Neuronal stem cell (in vitro differentiated cells): ENCODE data around the gene CNST.

Experiments
- DNase-seq: peaks from one replicate; pipeline ENCODE4 v3.0.0-alpha.2; 2013; ENCODE audit warnings: low spot score
- H2AFZ ChIP-seq: one replicate; pipeline ENCODE4 v1.6.1; 2013; ENCODE audit warnings: mild to moderate bottlenecking, low read length, inconsistent platforms
- H2AK5ac ChIP-seq: 2 replicates; pipeline ENCODE4 v1.6.1; 2013; ENCODE audit warnings: low read depth, mild to moderate bottlenecking, inconsistent platforms, low read length, moderate library complexity, mixed read lengths
- H2BK120ac ChIP-seq: 2 replicates; pipeline ENCODE4 v1.6.1; 2013; ENCODE audit warnings: low read depth, mild to moderate bottlenecking, inconsistent platforms, low read length, moderate library complexity, mixed read lengths
- H2BK12ac ChIP-seq: one replicate; pipeline ENCODE4 v1.6.1; 2013; ENCODE audit warnings: low read length, inconsistent platforms
- H2BK15ac ChIP-seq: 2 replicates; pipeline ENCODE4 v1.6.1; 2013; ENCODE audit warnings: mild to moderate bottlenecking, low read length, inconsistent platforms, mixed read lengths
- H2BK5ac ChIP-seq: one replicate; pipeline ENCODE4 v1.6.1; 2013; ENCODE audit warnings: inconsistent platforms, mild to moderate bottlenecking, low read length, moderate library complexity
- H3K14ac ChIP-seq: one replicate; pipeline ENCODE4 v1.6.1; 2013; ENCODE audit warnings: low read length, inconsistent platforms
- H3K18ac ChIP-seq: 2 replicates; pipeline ENCODE4 v1.6.1; 2013; ENCODE audit warnings: low read length, inconsistent platforms
- H3K23ac ChIP-seq: 2 replicates; pipeline ENCODE4 v1.6.1; 2013; ENCODE audit warnings: low read depth, mild to moderate bottlenecking, mixed read lengths, low read length, inconsistent platforms; ENCODE audit not compliant: poor library complexity
- H3K27ac ChIP-seq: replicated peaks from 3 replicates; pipeline ENCODE4 v1.5.1; 2013; ENCODE audit warnings: low read length, inconsistent platforms
- H3K27me3 ChIP-seq, 3 experiments: 2 replicates each; pipeline ENCODE4 v1.6.1; 2013; ENCODE audit warnings: low read length in 3 of 3, mild to moderate bottlenecking in 2 of 3, inconsistent platforms in 1 of 3, low read depth in 1 of 3, mixed read lengths in 1 of 3, moderate library complexity in 1 of 3; ENCODE audit not compliant: control insufficient read depth in 3 of 3, insufficient read depth in 3 of 3
- H3K36me3 ChIP-seq, 2 donors: replicated peaks in 1 of 2; 2 replicates each; pipeline ENCODE4 v1.6.1; 2013; ENCODE audit warnings: low read length in 2 of 2; ENCODE audit not compliant: control insufficient read depth in 2 of 2, insufficient read depth in 2 of 2
- H3K4ac ChIP-seq: 2 replicates; pipeline ENCODE4 v1.6.1; 2013; ENCODE audit warnings: inconsistent platforms, mild to moderate bottlenecking, low read length, moderate library complexity
- H3K4me1 ChIP-seq, 2 donors: 1 replicate in 1 of 2; 2 replicates in 1 of 2; pipeline ENCODE4 v1.6.1; 2013; ENCODE audit warnings: low read length in 2 of 2, low read depth in 1 of 2; ENCODE audit not compliant: control insufficient read depth in 2 of 2, insufficient read depth in 1 of 2
- H3K4me2 ChIP-seq: one replicate; pipeline ENCODE4 v1.6.1; 2013; ENCODE audit warnings: mild to moderate bottlenecking, low read length, inconsistent platforms; ENCODE audit not compliant: insufficient read depth, poor library complexity, severe bottlenecking
- H3K4me3 ChIP-seq, 2 donors: 2 replicates each; pipeline ENCODE4 v1.5.1; 2013; ENCODE audit warnings: low read length in 2 of 2, mild to moderate bottlenecking in 2 of 2, inconsistent platforms in 1 of 2, moderate library complexity in 1 of 2
- H3K79me1 ChIP-seq: one replicate; pipeline ENCODE4 v1.6.1; 2013; ENCODE audit warnings: low read depth, mild to moderate bottlenecking, inconsistent platforms, low read length, moderate library complexity
- H3K9ac ChIP-seq: one replicate; pipeline ENCODE4 v1.6.1; 2013; ENCODE audit warnings: mild to moderate bottlenecking, low read depth, low read length, inconsistent platforms; ENCODE audit not compliant: poor library complexity
- H3K9me3 ChIP-seq, 2 donors: replicated peaks in 1 of 2; 2 replicates each; pipeline versions ENCODE3 to v1.6.1; 2013; ENCODE audit warnings: low read length in 2 of 2, mild to moderate bottlenecking in 2 of 2, inconsistent platforms in 1 of 2, low read depth in 1 of 2, mixed read lengths in 1 of 2, moderate library complexity in 1 of 2; ENCODE audit not compliant: control insufficient read depth in 2 of 2, insufficient read depth in 1 of 2
- H4K8ac ChIP-seq: one replicate; pipeline ENCODE4 v1.6.1; 2013; ENCODE audit warnings: low read depth, mild to moderate bottlenecking, inconsistent platforms, low read length, moderate library complexity
- H4K91ac ChIP-seq: one replicate; pipeline ENCODE4 v1.6.1; 2013; ENCODE audit warnings: low read length, low read depth, mild to moderate bottlenecking, inconsistent platforms; ENCODE audit not compliant: poor library complexity
- WGBS, 2 donors: extraction: QIAGEN DNeasy Blood & Tissue Kit; methylation state at CpG; one replicate each; pipeline ENCODE4 v1.1.7; 2013; ENCODE audit warnings: missing lambda C conversion rate in 2 of 2, mixed read lengths in 1 of 2; ENCODE audit not compliant: insufficient read length in 2 of 2, insufficient replicate concordance in 1 of 2; ENCODE audit errors: extremely low coverage in 2 of 2; 5-methylcytosine and 5-hydroxymethylcytosine counted together

The CNST gene

DNA sequence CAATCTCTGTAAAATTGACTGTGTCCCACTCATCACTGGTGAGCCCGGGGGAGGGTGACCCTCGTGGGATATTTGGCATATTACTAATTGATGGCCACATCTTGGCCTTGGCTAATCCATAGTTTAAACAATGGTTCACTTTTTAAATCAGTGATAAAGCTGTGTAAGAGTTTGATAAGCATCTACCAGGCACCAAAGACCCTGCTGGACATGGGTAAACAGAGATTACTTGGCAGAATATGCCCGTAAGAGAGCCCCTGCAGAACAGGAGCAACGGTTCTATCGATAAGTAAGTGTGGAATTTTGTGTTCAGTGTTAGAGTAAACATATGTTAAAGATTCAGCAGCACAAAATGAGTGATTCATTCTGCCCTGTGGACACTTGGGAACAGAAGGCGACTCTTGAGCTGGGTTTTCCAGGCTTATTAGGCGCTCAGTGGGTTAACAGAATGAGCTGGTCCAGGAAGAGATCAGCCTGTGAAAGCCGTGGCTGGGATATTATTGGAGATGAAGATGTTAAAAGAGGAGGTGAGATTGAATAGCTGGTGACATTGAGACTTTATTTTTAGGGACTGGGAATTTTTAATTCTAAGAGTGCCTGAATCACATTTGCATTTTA lies 55.9 kb downstream of the CNST start:
- H3K27ac ChIP-seq: no peak overlapping the region
- H3K9me3 ChIP-seq: no peaks in the 10 kb centered on the region
- H4K91ac ChIP-seq: no peak overlapping the region
- no peak overlapping the region for H4K8ac ChIP-seq
- H3K18ac ChIP-seq: no peak overlapping the region
- no peak overlapping the region for H2BK5ac ChIP-seq
- no peak overlapping the region for H3K4me2 ChIP-seq
- no peak overlapping the region for H2BK120ac ChIP-seq
- no peak for DNase-seq
- no peak overlapping the region for H3K14ac ChIP-seq
- WGBS, 2 donors: no CpG with 5 or more reads among the region's 8 CpGs
- H3K4me1 ChIP-seq: no peaks in the 10 kb centered on the region
- H2AFZ ChIP-seq: no peak overlapping the region
- no peak overlapping the region for H3K23ac ChIP-seq
- H3K27me3 ChIP-seq: no peaks in the 10 kb centered on the region
- H3K79me1 ChIP-seq: no peaks in the 10 kb centered on the region
- H2BK12ac ChIP-seq: no peak overlapping the region
- H3K9ac ChIP-seq: no peak overlapping the region
- no peak overlapping the region for H2AK5ac ChIP-seq
- H2BK15ac ChIP-seq: no peak overlapping the region
- no peak overlapping the region for H3K4me3 ChIP-seq
- peaks cover 0 to 9% of the 10 kb centered on the region in 2 donors for H3K36me3 ChIP-seq
- no peak overlapping the region for H3K4ac ChIP-seq

DNA sequence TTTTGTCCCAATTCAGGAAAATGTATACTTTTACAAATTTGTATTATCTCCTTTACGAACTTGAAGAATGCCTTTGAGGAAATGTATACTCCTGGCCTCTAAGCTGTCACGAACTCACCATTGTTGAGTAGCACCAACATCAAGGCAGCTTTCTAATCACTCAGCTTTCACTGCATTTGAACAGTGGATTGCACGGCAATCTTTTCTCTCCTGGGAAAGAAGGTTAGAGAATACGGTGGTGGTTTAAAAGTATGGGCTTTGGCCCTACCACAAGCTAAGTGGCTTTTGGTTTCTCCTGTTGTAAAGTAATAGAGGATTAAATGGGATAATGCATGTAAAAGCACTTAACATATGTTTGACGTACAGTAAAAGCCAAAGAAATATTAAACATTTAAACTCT lies 57.8 kb downstream of the CNST start:
- Histone ChIP-seq H3K4me2 (no peak overlapping the region), H2AFZ (no peak overlapping the region), H3K14ac (no peak overlapping the region), H3K27me3 (no peaks in the 10 kb centered on the region), H3K23ac (no peak overlapping the region), H2AK5ac (no peak overlapping the region), H3K4me3 (no peak overlapping the region), H3K27ac (no peak overlapping the region), H3K9ac (no peak overlapping the region), H2BK120ac (no peak overlapping the region), H3K9me3 (no peaks in the 10 kb centered on the region), H2BK5ac (no peak overlapping the region), H4K91ac (no peak overlapping the region), H4K8ac (no peak overlapping the region), H3K4ac (no peak overlapping the region), H2BK12ac (no peak overlapping the region), H3K4me1 (no peaks in the 10 kb centered on the region), H2BK15ac (no peak overlapping the region), H3K18ac (no peak overlapping the region), H3K36me3 (peaks cover 0 to 9% of the 10 kb centered on the region in 2 donors), H3K79me1 (no peaks in the 10 kb centered on the region)
- DNase-seq: no peak
- no CpG with 5 or more reads among the region's 5 CpGs for WGBS, 2 donors

DNA sequence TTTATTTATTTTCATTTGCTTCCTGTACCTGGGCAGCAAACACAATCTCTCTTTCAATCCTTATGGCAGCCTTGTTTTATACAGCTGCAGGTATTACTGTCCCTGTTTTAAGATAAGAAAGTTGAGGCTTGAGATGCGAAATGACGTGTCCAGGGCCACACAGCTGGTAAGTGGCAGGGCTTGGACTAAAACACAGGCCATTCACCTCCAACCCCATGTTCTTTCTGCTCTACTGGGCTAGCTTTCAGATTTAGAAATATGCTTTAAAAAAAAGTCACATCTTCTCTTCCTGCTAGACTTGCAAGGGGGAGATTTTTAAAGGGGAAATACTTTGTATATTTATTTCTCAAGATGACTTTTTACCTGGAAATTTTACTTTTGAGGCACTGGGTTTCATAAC lies 62.8 kb downstream of the CNST start:
- WGBS, 2 donors: no CpG with 5 or more reads among the region's 2 CpGs
- H3K4me3 ChIP-seq: no peak overlapping the region
- no peak overlapping the region for H2BK120ac ChIP-seq
- no peaks in the 10 kb centered on the region for H3K9me3 ChIP-seq
- no peaks in the 10 kb centered on the region for H3K79me1 ChIP-seq
- no peak overlapping the region for H2BK15ac ChIP-seq
- H3K14ac ChIP-seq: no peak overlapping the region
- H3K4me2 ChIP-seq: no peak overlapping the region
- H2BK5ac ChIP-seq: no peak overlapping the region
- H3K27ac ChIP-seq: no peak overlapping the region
- H2BK12ac ChIP-seq: no peak overlapping the region
- H3K9ac ChIP-seq: no peak overlapping the region
- peaks cover 3 to 7% of the 10 kb centered on the region in 2 donors for H3K4me1 ChIP-seq
- DNase-seq: no peak
- no peak overlapping the region for H2AFZ ChIP-seq
- no peak overlapping the region for H3K23ac ChIP-seq
- H4K91ac ChIP-seq: no peak overlapping the region
- H3K18ac ChIP-seq: no peak overlapping the region
- no peaks in the 10 kb centered on the region for H3K36me3 ChIP-seq
- H4K8ac ChIP-seq: no peak overlapping the region
- no peak overlapping the region for H2AK5ac ChIP-seq
- no peak overlapping the region for H3K4ac ChIP-seq
- no peaks in the 10 kb centered on the region for H3K27me3 ChIP-seq

DNA sequence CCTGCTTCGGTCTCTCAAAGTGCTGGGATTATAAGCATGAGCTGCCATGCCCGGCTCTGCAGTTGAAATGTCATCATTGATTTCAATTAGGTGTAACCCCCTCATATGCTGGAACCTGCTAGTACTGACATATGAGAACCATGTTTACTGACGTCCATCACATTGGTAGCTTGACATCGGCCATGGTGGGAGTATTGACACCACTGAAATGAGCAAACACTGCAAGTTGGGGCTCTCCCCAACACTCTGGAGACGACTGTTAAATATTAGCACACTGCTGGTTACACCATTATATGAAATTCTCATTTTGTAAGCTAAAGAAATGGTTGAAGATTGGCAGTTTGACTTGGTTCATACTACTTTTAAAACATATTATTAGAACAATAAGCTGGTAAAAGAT lies 63.7 kb downstream of the CNST start:
- Histone ChIP-seq H2BK12ac (no peak overlapping the region), H3K4me2 (no peak overlapping the region), H3K4me3 (no peak overlapping the region), H3K4ac (no peak overlapping the region), H3K36me3 (no peaks in the 10 kb centered on the region), H2AK5ac (no peak overlapping the region), H2AFZ (no peak overlapping the region), H3K9ac (no peak overlapping the region), H3K23ac (no peak overlapping the region), H3K18ac (no peak overlapping the region), H3K9me3 (no peaks in the 10 kb centered on the region), H3K4me1 (peaks cover 3 to 7% of the 10 kb centered on the region in 2 donors), H4K8ac (no peak overlapping the region), H3K27ac (no peak overlapping the region), H4K91ac (no peak overlapping the region), H2BK120ac (no peak overlapping the region), H3K27me3 (no peaks in the 10 kb centered on the region), H2BK15ac (no peak overlapping the region), H3K14ac (no peak overlapping the region), H2BK5ac (no peak overlapping the region), H3K79me1 (no peaks in the 10 kb centered on the region)
- DNase-seq: no peak
- WGBS, 2 donors: no CpG with 5 or more reads among the region's 5 CpGs
